OCI-LY3 (cell line): ENCODE results near the gene NEU1.

Experiments used
- H2AFZ ChIP-seq: fragments of 200-600, 300-600 bp; shearing (Covaris generic); 2 replicates; pipeline ENCODE4 v1.6.0; 2014; ENCODE audit warnings: antibody characterized with exemption, low read depth, low read length
- H3K27ac ChIP-seq: fragments of 200-600, 300-600 bp; sonication (generic); 2 replicates; pipeline ENCODE4 v1.5.1; 2014; ENCODE audit warnings: mild to moderate bottlenecking, low read length, moderate library complexity, mixed read lengths
- H3K27me3 ChIP-seq: fragments of 200-600, 300-600 bp; sonication (generic); 2 replicates; pipeline ENCODE4 v1.6.1; 2014; ENCODE audit warnings: low read depth, low read length, mixed read lengths
- H3K36me3 ChIP-seq: fragments of 200-600, 300-600 bp; sonication (generic); replicated peaks from 2 replicates; pipeline ENCODE3; 2014; ENCODE audit warnings: low read depth, low read length, mixed read lengths
- H3K4me1 ChIP-seq: fragments of 300-600, 200-600 bp; sonication (generic); 2 replicates; pipeline ENCODE4 v1.6.1; 2014; ENCODE audit warnings: low read length, mixed read lengths
- H3K4me2 ChIP-seq: fragments of 200-600, 300-600 bp; sonication (generic); 2 replicates; pipeline ENCODE4 v1.6.1; 2014; ENCODE audit warnings: low read length, mixed read lengths
- H3K4me3 ChIP-seq: fragments of 300-600, 200-600 bp; sonication (generic); 2 replicates; pipeline ENCODE4 v1.5.1; 2014; ENCODE audit warnings: antibody characterized with exemption, mild to moderate bottlenecking, low read length, moderate library complexity
- H3K79me2 ChIP-seq: fragments of 300-600, 200-600 bp; shearing (Covaris generic); 2 replicates; pipeline ENCODE4 v1.6.1; 2014; ENCODE audit warnings: mild to moderate bottlenecking, low read length, mixed read lengths
- H3K9ac ChIP-seq: fragments of 300-600, 200-600 bp; shearing (Covaris generic); 2 replicates; pipeline ENCODE4 v1.6.0; 2014; ENCODE audit warnings: mild to moderate bottlenecking, low read length, moderate library complexity
- H3K9me3 ChIP-seq: fragments of 200-600, 300-600 bp; shearing (Covaris generic); 2 replicates; pipeline ENCODE4 v1.6.1; 2014; ENCODE audit warnings: low read length, mixed read lengths; ENCODE audit not compliant: insufficient read depth
- H4K20me1 ChIP-seq: fragments of 200-600, 300-600 bp; sonication (generic); 2 replicates; pipeline ENCODE4 v1.6.1; 2016; ENCODE audit warnings: low read length, mixed read lengths; ENCODE audit not compliant: insufficient read depth
- CTCF ChIP-seq: fragments of 200-600, 300-600 bp; sonication (generic); IDR thresholded peaks from 2 replicates; pipeline ENCODE4 v1.5.1; 2014; ENCODE audit warnings: antibody characterized with exemption, low read length, low read depth
- EZH2phosphoT487 ChIP-seq: fragments of 200-600 bp; shearing (Covaris generic); IDR thresholded peaks from 2 replicates; pipeline ENCODE4 v1.6.1; 2018; ENCODE audit warnings: antibody characterized with exemption, mixed run types, low read depth

Gene NEU1

DNA sequence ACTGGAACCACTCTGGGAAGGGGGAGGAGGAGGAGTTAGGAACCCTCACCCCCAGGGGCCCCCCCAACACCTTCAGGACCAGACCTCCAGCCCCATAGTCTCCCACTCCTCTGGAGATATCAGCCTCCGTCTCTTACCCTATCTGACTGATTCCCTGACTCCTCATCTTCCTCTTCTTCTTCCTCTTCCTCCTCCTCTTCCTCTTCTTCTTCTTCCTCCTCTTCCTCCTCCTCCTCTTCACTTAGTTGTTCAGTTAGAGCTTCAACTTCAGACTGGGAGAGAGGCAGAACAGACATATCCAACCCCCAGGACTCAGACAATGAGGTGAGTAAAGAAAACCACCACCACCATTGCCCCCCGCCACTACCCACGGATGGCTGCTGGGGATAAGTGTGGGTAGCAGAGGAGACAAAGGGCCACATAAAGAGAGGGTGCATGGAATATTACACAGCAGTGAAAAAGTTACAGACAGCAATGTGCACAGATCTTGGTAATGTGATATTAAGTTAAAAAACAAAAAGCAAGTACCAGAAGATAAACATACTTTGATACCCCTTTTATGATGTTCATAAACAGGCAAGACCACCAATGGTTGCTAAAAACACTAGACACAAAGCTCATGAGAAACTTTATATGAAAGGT is 26.8 kb upstream of the NEU1 start:
- H3K79me2 ChIP-seq: no peaks in the 10 kb centered on the region
- no peaks in the 10 kb centered on the region for H3K9me3 ChIP-seq
- H3K4me2 ChIP-seq: no peak overlapping the region
- H3K4me1 ChIP-seq: no peaks in the 10 kb centered on the region
- TF ChIP-seq EZH2phosphoT487 (no peak), CTCF (no peak)
- no peak overlapping the region for H3K27ac ChIP-seq
- H4K20me1 ChIP-seq: no peaks in the 10 kb centered on the region
- no peaks in the 10 kb centered on the region for H3K27me3 ChIP-seq
- H3K4me3 ChIP-seq: no peak overlapping the region
- no peak overlapping the region for H2AFZ ChIP-seq
- no peak overlapping the region for H3K9ac ChIP-seq
- H3K36me3 ChIP-seq: peaks cover 12% of the 10 kb centered on the region

GRCh38 chr6:31888276-31889258 is 25.9 kb upstream of the NEU1 start:
- no peaks in the 10 kb centered on the region for H3K4me1 ChIP-seq
- H3K9me3 ChIP-seq: no peaks in the 10 kb centered on the region
- H3K9ac ChIP-seq: no peak overlapping the region
- H4K20me1 ChIP-seq: no peaks in the 10 kb centered on the region
- H3K36me3 ChIP-seq: peaks cover 12% of the 10 kb centered on the region
- H3K79me2 ChIP-seq: no peaks in the 10 kb centered on the region
- no peak overlapping the region for H3K27ac ChIP-seq
- H3K4me2 ChIP-seq: no peak overlapping the region
- H2AFZ ChIP-seq: no peak overlapping the region
- no peak overlapping the region for H3K4me3 ChIP-seq
- H3K27me3 ChIP-seq: no peaks in the 10 kb centered on the region
- TF ChIP-seq EZH2phosphoT487 (no peak), CTCF (peak; percentile 70)

DNA sequence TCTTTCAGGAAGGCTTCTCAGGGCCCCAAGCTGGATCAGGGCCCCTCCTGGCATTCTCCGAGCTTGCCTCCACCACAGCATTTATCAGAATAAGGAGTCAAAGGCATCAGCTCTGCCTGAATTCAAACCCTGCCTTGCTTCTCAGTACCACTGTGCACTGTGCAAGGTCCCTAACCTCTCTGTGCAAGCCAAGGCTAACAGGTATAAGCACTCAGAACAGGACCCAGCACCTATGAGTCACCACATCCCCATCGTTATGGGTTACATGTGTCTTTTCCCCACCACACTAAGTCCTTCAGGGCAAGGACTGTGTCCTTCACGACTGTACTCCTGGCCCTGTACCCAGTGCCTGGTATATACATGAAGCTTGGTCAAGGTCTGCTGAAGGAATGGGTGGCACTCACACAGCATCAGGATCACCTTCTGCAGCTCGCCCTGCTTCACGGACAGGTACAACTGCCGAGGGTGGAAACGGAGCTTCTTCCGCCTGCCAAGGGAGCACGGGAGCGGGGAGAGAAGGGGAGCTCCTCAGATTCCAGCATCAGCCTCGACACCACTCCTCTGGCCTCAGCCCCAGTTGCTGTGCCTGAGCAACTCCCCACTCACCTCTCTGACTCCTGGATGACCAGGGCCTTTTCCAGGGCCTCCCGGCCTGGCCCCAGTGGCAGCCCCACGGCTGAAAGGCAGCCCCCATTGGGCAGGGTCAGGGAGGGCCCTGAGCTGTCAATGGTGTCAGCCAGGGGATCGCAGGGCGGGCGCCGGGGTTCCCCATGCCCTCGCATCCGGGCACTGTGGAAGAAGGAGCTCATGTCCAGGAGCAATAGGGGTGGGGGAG is 24.8 kb upstream of the NEU1 start:
- H2AFZ ChIP-seq: no peak overlapping the region
- H3K27ac ChIP-seq: no peak overlapping the region
- no peaks in the 10 kb centered on the region for H3K4me1 ChIP-seq
- no peaks in the 10 kb centered on the region for H4K20me1 ChIP-seq
- no peak overlapping the region for H3K4me2 ChIP-seq
- no peaks in the 10 kb centered on the region for H3K27me3 ChIP-seq
- no peak for TF ChIP-seq CTCF
- no peak for TF ChIP-seq EZH2phosphoT487
- H3K36me3 ChIP-seq: peaks cover 10% of the 10 kb centered on the region
- H3K79me2 ChIP-seq: no peaks in the 10 kb centered on the region
- H3K9ac ChIP-seq: no peak overlapping the region
- H3K4me3 ChIP-seq: no peak overlapping the region
- H3K9me3 ChIP-seq: no peaks in the 10 kb centered on the region

DNA sequence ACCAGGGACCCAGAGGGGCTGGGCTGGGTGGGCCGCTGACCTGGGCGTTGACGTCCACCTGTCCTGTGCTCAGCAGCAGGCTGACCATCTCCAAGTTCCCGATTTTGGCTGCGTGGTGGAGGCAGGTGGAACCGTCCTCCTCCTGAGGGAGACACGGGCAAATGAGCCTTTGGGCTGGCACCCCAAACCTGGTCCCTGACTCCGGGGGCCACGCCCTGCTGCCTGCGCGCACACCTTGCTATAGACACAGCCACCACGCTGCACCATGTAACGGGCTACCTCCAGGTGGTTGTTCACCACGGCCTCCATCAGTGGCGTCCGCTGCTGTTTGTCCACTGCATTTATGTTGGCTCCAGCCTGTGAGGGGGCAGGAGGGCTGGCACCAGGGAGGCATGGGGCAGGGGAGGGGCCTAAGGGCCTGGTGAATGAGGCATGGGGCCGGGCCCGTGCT is 23.9 kb upstream of the NEU1 start:
- H3K79me2 ChIP-seq: no peaks in the 10 kb centered on the region
- no peak overlapping the region for H2AFZ ChIP-seq
- no peak overlapping the region for H3K4me3 ChIP-seq
- H3K36me3 ChIP-seq: peaks cover 10% of the 10 kb centered on the region
- no peak for TF ChIP-seq EZH2phosphoT487
- H3K4me1 ChIP-seq: no peaks in the 10 kb centered on the region
- no peak overlapping the region for H3K27ac ChIP-seq
- H3K4me2 ChIP-seq: no peak overlapping the region
- no peaks in the 10 kb centered on the region for H4K20me1 ChIP-seq
- H3K9me3 ChIP-seq: no peaks in the 10 kb centered on the region
- no peaks in the 10 kb centered on the region for H3K27me3 ChIP-seq
- no peak overlapping the region for H3K9ac ChIP-seq
